ENCODE data around the gene GADD45A.

DNA sequence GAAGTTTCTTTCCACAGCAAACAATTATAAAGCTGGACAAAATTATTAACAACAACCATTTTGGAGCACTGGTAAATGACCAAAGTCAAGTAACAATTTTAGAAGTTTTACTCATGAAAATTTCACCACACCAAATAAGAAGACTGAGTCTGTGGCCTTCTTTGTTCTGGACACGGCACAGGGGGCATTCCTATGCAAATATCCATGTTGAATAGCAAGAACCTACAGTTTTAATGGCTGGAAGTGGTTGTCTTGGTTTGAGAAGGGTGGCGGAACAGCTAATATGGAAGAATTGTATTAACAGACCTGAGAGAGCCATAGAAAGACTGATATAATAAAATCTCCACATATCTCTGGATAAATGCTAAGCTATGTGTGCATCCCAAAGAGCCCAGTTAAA is 29.4 kb upstream of the GADD45A start:
- TF ChIP-seq POLR2AphosphoS5 (IDR thresholded peaks at IDR 0.05; ENCODE audit: borderline replicate concordance, low read depth, low read length), result no peak
- no peak for TF ChIP-seq EZH2 (IDR thresholded peaks at IDR 0.05)
- TF ChIP-seq FOXP2 (optimal IDR thresholded peaks at IDR 0.05; ENCODE audit: control extremely low read depth, extremely low read length, insufficient read depth), result no peak

Data from SK-N-MC (cell line).